ENCODE data around the gene C6orf120. TPM values are rescaled to one million over a fixed set of nuclear protein-coding genes. Genes with fewer than 3 reads are reported as not detected.
A peak's percentile ranks its signal among the peaks of the same experiment; 100 is the strongest.

C6orf120 gene
- total and polyA plus RNA-seq, 9 donors = 13.3 to 32.7 (median 25.8) TPM

DNA sequence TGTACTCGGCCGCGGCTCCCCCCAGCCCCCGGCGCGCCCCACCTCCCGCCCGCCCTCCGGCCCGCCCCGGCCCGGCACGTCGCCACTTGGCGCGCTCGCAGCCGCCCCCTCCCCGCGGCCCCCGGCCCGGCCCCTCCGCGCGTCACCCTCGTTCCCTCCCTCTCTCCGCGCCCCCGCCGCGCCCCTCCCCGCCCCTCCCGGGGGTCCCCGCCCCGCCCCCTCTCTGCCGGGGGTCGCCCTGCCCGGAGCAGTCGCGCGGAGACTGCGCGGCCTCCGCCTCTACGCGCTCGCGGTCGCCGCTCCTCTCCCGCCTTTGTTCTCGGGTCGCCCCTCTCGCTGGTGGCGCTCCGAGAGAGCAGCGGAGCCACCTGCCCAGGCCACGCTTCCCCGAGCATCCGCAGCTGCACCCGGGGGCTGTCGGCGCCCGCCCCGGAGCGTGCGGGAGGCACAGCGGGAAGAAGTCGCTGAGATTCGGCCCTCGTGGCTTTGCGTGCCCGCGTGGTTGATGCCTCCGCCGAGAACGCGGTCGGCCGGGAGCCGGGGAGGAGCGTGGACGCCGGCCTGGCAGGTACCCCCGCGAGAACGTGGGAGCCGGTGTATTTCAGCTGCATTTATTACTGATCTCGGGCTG, 22.7 kb downstream of the C6orf120 start, which contains the start of gene PHF10:
PHF10 (minus strand) TSS at position 7 of the 631 bp plus-strand sequence. CDS start 569 bp downstream, outside the sequence.
- Histone ChIP-seq H3K4me3 (peak within 1 kb of the TSS; percentile 77), H3K9me3 (no peaks in the 10 kb centered on the region), H3K36me3 (no peaks in the 10 kb centered on the region), H3K27ac (peak within 1 kb of the TSS; percentile 86 to 96), H3K4me1 (ENCODE audit: insufficient read depth) (peaks cover 3% of the 10 kb centered on the region), H3K27me3 (no peaks in the 10 kb centered on the region)
- intact Hi-C loops (cut with DNase I) = loop anchor here in 1 of 4 donors (10.0 kb wide), 1 partner anchor 490 kb away; no protein-coding TSS in a partner anchor
- no peak for TF ChIP-seq CTCF (IDR thresholded peaks at IDR 0.05)
- TF ChIP-seq POLR2A (IDR thresholded peaks at IDR 0.05) = no peak
- TF ChIP-seq EP300 (IDR thresholded peaks at IDR 0.05) = no peak
- 1 to 2% (median 1%) methylated on average over 17 to 86 of the region's 89 CpGs for WGBS, 3 donors
- DNase-seq = peak; percentile 60 to 83 (median 77)

DNA sequence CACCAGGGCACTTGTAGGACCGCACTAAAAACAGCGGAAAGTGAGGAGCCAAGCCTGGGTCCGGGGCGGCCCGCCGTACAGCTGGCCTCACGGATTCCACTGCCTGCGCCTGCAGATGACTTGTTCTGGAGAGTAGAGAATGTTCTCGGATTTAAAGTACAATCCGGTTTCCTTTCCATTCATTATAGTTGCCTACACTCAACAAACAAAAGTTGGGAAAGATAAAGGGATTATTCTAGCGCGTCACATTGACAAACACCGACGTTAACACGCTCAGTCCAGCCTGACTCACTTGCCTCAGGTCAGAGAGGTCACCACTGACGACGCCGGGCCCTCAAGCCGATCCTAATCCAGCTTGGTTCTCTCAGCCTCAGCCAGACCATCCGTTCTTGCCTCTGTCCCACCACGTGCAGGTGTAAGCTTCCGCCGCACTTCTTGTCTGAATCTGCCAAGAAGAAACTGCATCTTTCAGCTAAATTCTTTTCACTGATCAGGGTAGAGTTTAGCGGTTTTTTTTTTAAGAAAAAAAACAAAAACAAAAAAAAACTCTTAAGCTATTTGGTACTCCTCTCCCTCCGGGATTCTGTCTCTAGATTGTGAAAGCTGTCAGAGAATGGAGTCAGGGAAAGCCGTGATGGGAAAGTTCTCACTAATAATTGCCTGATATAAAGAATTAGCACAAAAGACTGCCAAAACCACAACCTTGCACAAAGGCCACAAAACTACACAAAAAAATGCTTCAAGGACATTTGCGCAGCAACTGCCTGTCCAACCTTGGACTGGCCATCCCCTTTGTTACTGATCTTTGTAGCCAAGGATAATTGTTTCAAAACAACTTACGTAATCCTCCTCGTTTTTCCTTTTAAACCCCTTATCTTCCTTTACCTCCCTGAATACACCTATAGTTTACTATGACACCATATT, 23.5 kb downstream of the C6orf120 start:
- peak; percentile 75 to 82 (median 80) for DNase-seq
- H3K4me1 ChIP-seq (ENCODE audit: insufficient read depth) = peaks cover 3% of the 10 kb centered on the region
- intact Hi-C loops (cut with DNase I) = loop anchor here in 1 of 4 donors (10.0 kb wide), 1 partner anchor 491 kb away; no protein-coding TSS in a partner anchor
- H3K36me3 ChIP-seq = no peaks in the 10 kb centered on the region
- peak overlapping the region; percentile 69 for H3K4me3 ChIP-seq
- no peaks in the 10 kb centered on the region for H3K9me3 ChIP-seq
- TF ChIP-seq POLR2A (IDR thresholded peaks at IDR 0.05) (no peak), CTCF (IDR thresholded peaks at IDR 0.05) (no peak), EP300 (IDR thresholded peaks at IDR 0.05) (no peak)
- 11 to 14% (median 12%) methylated on average over 29 of the region's 29 CpGs for WGBS, 3 donors
- H3K27ac ChIP-seq = peak overlapping the region; percentile 86 to 96
- H3K27me3 ChIP-seq = no peaks in the 10 kb centered on the region

DNA sequence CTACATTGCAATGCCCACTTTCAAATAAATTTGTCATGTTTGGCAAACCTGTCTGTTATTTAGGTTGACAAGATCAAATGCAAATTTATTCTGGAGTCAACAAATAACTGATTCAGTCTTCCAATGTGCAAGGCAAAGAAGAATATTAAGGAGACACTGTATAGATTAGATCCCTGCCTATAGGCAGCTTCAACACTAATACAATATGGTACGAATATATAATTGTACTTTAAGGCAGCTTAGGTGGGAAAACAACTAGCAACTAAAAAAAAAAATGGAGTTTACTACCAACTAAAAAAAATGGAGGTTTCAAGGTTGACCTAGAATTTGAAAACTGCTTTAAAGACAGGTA, 24.1 kb downstream of the C6orf120 start:
- peak overlapping the region in 1 of 2 donors; percentile 96 for H3K27ac ChIP-seq
- H3K27me3 ChIP-seq = no peaks in the 10 kb centered on the region
- no peaks in the 10 kb centered on the region for H3K9me3 ChIP-seq
- DNase-seq = no peak
- peaks cover 3% of the 10 kb centered on the region for H3K4me1 ChIP-seq (ENCODE audit: insufficient read depth)
- no peaks in the 10 kb centered on the region for H3K36me3 ChIP-seq
- 95 to 98% (median 96%) methylated on average over 1 of the region's 1 CpG for WGBS, 3 donors
- intact Hi-C loops (cut with DNase I) = loop anchor here in 1 of 4 donors (10.0 kb wide), 1 partner anchor 491 kb away; no protein-coding TSS in a partner anchor
- TF ChIP-seq POLR2A (IDR thresholded peaks at IDR 0.05) (no peak), CTCF (IDR thresholded peaks at IDR 0.05) (no peak), EP300 (IDR thresholded peaks at IDR 0.05) (no peak)
- H3K4me3 ChIP-seq = no peak overlapping the region

- H3K9me3 ChIP-seq = no peaks in the 10 kb centered on the region
- intact Hi-C loops (cut with DNase I) = loop anchor here in 1 of 4 donors (10.0 kb wide), 1 partner anchor 492 kb away; no protein-coding TSS in a partner anchor
- H3K36me3 ChIP-seq = no peaks in the 10 kb centered on the region
- no peak overlapping the region for H3K4me3 ChIP-seq
- H3K4me1 ChIP-seq (ENCODE audit: insufficient read depth) = peaks cover 2% of the 10 kb centered on the region
- no peak overlapping the region for H3K27ac ChIP-seq
- no peak for DNase-seq
- H3K27me3 ChIP-seq = no peaks in the 10 kb centered on the region
- TF ChIP-seq EP300 (IDR thresholded peaks at IDR 0.05) (no peak), CTCF (IDR thresholded peaks at IDR 0.05) (no peak), POLR2A (IDR thresholded peaks at IDR 0.05) (no peak)
These were observed 25.0 kb downstream of the C6orf120 start for GRCh38 chr6:169726963-169727362.
